C1 segment of cervical spinal cord (tissue), 14 donors: ENCODE results near the gene GALNT7.
A peak's percentile ranks its signal among the peaks of the same experiment; 100 is the strongest.

Source experiments
- DNase-seq, 14 donors: peaks; one replicate each; lab custom pipeline; 2025; lab: John Stamatoyannopoulos, UW

GALNT7 gene

DNA sequence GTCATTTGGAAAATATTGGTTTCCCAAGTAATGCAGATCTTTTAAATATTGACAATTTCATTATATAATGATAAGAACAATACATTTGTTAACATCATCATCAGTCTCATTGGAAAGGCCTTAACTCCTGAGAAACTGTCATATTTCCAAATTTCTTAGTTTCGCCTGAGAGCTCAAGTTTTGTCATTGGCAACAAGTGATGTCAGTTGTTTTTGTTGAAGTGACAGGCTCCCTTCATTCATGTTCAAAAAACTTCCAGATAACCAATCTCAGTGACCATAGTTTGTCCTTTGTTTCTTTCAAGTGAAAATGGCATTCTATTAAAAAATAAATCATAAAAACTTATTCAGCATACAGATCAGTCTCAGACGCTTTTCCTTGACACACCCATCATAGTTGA lies 93.8 kb downstream of the GALNT7 start:
- DNase-seq: no peak

DNA sequence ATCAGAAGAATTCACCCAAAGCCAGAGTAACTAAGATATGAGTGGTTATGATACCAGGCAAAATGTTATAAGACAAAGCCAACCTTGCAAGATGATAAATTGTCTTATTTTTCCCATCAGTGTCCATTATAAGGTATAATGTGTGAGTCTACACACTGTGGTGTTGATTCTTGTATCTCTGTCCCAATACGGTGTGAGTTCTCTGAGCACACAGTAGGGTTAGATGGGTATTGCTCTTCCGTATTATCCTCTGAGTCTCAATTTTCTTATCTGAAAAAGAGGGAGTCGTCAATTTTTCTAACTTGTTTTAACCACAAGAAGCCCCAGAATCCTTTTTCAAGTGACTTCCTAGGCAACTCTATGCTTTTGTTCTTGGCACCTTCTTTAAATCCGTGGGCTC lies 95.6 kb downstream of the GALNT7 start:
- DNase-seq: no peak

DNA sequence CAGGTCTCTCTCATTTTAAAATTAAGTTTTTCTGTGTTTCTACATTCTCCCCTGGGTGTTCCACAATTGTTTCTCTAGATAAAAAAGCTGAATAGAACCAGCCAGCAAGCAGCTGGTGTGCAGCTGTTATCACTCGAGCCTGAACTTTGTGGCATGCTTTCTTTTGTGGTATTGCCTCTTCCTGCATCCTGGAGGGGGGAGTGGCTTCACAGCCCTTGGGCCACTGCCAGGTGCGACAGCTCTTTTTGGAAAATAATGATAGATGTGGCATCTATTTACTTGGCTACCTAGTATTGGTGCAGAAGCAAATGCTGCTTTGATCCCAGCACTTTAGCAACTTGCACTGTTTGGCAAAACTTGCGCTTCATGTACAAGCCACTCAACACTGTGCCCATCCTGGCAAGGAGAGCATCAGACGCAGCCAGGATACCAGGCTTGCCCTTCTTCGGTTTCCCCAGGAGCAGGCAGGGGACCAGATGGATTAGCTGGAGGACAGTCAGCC lies 96.1 kb downstream of the GALNT7 start:
- peak in 5 of 14 donors; percentile 9 to 95 (median 24) for DNase-seq

DNA sequence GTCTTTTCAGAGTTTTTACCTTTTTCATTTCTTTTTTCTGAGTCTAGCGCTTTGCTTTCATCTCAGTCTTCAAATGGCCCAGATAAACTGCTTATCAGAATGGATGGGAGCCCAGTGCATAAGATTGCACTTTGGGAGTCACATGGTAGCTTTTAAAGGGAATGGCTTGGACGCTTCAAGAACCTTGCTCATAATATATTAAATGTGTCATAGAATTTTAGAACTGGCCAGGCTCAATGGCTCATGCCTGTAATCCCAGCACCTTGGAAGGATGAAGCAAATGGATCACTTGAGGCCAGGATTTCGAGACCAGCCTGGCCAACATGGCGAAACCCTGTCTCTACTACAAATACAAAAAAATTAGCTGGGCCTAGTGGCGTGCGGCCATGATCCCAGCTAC lies 97.1 kb downstream of the GALNT7 start:
- DNase-seq: no peak

DNA sequence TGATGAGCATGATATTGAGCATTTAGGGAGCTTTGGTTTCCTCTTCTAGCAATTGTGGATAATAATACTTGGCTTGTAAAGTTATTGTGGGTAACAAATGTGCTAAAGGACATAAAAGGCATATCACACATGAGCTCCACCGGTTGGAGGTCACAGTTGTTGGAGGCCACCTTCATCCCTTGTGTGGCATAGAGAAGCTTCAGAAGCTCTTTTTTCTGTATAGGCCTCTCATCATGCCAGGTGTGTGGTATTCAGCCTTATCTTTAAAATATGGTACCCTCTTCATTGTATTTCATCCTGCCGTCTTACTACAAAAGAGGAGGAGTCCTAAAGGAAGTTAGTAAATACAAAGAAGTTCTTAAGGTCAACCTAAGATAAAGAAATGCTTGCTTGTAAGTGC lies 99.1 kb downstream of the GALNT7 start:
- no peak for DNase-seq

DNA sequence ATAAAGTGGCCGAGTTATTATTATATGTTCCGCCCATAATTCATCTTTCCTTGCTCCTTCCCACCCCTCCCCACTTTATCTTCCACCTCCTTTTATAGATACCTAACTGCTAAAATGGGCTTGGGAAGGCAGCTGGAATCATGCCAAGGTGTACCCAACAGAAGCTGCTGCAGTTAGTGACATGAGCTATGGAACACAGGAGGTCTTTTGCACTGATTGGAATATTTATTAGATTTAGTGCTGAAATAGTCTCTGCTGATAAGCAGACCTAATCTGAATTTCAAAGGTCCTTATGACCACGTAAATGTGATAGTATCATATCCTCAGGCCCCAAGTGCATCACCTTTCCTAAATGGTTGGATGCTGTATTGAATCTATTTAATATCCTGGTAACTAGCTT lies 100.7 kb downstream of the GALNT7 start:
- DNase-seq: no peak

DNA sequence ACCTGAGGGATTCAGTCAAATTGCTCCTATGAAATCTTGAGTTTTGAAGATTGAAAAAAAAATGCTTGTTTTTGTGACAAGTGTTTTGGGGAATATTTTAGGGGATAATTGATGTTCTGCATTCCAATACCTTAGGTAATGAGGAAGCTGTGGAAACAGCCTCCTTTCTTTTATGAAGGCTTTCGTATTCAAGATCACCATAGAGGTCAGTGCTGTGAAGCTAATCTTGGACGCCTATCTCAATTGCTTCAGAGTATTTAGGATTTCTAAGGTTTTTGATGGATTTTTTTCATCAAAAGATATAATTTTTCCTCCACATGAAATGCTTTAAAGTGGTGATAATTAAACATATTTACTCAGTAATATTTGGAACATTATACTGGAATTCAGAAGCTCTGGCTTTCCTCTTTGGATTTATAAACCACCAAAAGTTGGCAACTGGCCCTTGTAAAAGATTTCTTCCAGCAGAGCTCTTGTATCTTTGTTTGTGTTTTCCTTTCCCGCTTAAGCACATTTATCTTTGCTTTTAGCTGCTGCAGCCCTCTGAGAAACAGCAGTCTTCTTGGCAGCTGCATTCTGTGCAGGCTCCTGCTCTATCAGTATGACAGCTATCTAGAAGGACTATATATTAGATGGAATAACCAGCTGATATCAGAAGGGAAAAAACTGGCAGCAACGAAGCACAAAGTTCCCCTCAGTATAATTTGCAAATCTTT lies 101.9 kb downstream of the GALNT7 start:
- DNase-seq: no peak

DNA sequence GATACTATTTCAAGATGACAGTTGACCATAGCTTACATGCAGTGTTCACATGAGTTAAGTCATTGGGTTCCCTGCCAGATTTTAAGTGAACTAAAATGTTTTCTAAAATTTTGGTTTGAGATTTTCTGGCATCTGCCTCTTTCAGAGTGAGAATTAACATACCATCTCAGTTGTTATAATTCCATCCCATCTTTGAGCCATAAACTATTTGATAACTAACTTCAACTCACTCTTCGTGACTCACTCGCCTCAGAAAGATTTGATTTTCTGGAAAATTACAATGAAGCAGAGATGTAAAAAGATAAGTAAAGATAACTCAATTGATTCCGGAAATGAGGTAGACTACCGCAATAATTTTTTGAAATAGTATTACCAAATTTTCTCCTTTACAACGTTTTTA lies 103.7 kb downstream of the GALNT7 start:
- DNase-seq: no peak

DNA sequence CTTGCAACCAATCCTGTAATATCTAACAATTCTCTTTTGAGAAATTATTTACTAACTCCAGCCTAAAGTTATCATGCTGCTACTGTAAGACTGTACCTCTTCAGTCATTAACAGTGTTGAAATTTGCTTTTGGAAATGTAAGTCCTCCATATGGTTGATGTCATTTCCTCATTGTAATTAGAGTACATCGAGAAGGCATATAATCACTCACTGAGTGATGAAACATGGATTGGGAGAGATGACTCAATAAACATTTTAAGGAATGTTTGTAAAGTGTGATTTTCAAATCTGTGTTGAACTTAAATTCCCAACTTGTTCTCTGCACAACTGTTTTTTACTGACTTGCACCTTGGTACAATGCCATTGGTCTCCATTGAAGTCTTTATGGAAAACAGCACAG lies 104.4 kb downstream of the GALNT7 start:
- DNase-seq: no peak

DNA sequence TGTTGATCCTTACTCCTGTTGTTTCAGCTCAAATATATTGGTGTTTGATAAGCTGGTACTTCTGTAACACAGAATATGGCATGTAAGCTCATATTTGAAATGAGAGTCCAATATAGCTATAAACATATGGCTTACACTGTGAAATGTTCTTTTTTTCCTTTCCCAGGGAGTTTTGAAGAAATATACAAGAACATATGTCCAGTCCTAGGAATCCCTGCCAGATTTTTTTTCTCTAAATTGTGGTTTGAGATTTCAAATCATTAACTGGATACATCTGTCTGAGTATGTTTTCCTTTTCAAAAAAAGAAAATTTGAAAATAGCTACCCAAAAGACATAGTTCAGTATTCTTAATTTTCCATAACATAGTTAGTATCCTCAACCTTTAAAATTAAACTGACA lies 105.3 kb downstream of the GALNT7 start:
- no peak for DNase-seq

DNA sequence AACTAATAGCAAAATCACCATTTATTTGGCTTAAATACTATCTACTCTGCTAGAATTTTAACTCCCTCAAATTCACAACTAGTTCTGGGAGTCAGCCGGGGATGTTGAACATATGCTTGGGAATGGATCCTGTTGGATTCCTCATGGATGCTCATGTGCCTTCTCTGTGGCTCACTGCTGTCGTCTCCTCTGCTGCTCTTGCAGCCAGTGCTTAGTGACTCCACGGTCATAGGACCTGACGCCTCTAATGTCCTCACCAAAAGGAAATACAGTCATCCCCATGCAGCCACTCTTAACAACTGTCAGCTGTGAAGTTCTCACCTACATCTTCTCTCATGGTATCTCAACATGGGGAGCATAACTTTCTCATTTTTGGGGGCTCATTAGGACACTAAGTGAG lies 106.1 kb downstream of the GALNT7 start:
- DNase-seq: no peak

DNA sequence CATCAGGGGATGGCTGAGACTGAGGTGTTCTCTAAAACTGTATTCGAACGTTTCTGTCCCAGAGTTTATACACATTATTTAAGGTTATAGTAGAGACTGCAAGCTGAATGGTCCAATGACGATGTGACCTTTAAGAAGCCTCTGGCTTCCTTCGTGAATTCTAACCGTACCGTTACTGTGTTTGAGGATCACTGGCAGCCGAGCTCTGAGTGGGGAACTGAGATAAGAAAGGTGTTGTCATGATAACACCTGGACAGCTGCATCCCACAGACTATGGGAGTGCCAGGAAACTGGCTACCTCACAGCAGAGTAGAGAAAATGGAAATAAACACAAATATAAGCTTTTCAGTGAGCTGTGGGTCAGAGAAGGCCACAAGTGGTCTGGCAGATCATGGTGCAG lies 106.5 kb downstream of the GALNT7 start:
- DNase-seq: no peak

DNA sequence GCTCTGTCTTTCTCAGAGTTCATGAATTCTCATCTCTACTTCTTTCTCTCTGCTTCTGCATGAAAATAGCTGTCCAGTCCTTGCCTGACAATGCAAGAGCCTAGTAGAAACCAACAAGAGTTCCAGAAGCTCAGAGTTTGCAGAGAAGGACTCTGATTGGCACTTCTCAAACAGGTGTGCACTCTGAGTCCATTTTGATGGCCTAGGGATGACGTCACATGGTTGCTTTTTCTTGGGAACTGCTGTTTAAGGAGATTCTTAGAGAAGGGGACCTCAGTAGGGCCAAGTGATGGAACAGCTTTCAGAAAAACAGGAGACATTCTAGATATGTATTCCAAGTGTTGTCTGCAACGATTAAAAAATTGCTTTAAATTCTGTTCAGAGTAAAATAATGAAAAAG lies 108.7 kb downstream of the GALNT7 start:
- no peak for DNase-seq

DNA sequence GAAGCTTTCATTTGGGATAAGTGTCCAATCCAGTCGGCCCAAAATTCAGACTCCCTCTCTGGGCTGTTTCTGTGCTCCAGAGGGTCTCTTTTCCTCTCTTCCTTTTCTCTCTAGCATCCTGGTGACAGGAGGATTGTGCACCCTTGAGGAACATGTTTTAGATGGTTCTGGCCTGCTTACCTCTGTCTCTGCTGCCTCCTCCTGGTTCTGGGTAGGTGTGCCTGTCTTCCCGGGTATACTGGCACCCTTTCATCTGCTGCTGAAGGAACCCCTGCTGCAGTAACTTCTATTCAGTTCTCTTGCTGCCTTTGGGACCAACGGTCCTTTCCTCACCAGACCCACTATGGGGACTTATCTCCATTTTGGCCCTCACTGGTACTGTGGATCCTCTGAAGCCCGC lies 112.4 kb downstream of the GALNT7 start:
- DNase-seq: no peak

DNA sequence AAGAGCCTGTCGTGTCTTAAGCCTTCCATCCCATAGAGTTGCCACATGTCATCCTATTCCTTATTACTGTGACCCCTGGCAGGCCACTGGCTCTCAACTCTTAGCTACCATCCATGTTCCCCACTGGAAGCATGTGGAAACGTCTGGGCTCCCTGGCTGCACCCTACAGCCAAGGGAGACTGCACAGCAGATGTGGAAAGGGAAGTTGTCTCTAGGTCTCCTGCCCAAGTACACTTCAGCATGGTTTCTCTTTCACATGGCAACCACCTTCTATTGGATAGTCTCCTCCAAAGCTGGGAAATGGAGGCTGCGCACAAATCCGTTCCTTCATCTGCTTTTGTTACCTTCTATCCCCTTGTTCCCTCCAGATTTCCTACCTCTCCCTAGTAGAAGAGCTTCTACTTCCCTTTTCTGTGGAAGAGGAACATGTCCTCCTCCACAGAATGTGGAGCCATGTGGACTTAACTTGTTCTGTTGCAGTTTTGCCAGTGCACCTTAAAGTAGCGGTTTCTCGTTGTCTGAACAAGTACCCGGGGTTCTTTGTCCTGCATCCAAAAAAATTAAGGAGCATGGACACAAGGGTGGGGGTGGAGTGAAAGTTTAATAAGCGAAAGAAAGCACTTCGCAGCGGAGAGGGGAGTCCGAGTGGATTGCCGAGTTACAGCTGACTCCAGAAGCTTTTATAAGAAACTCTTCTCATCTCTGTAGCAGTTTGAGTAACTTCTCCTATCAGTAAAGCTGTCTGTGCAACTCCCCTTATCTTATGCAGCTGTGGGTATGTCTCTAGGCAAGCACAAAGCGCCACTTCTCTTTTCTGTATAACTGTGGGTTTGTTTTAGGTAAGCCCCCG lies 113.0 kb downstream of the GALNT7 start:
- DNase-seq: no peak

DNA sequence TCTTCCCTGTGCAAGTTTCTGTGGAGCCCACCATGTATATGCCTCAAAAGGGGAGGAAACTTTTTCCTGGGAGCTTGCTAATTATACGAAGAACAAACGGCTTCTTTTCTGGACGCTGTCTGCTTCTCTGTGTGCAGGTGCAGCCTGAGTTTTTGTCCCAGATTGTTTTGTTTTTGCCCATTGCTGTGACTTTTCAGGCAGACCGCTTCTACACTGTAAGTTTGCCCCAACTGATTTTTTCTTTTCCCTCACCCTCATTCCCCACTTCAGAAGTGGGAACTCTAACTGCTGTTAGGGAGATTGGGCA lies 113.6 kb downstream of the GALNT7 start:
- no peak for DNase-seq

DNA sequence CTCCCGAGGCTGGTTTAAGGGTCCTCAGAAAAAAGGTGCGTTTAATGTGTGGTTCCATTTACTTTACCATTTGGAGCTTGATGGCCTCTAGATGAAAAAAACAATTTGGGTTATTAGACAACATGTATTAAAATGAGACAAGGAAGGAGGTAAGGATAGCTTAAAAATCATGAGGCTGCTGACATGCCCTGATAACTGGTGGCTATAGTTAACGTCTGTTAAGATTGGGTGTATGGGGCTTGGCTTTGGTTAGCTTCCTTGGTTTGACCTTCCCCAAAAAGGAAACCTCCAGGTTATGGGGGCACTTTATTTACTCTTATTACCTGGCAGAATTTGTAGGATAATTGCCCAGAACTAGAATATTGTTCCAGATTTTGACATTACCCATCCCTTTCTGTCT lies 114.0 kb downstream of the GALNT7 start:
- no peak for DNase-seq

DNA sequence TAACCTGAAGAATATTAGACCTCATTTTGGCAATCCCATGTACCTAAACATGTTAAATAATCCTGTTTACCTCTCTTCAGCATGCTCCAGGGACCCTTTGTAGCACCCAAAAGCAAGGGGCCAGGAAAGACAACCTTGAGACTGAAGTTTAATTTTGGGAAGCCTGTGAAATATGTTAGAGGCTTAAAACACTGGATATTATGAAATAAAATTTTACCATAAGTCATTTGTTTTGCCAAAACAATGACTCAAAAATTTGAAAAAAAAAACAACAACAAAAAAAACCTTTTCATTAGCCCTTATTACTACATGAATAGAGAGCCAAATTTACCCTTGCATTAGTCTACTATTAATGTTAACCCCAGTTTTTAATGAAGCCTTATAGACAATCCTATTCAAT lies 115.9 kb downstream of the GALNT7 start:
- DNase-seq: no peak

DNA sequence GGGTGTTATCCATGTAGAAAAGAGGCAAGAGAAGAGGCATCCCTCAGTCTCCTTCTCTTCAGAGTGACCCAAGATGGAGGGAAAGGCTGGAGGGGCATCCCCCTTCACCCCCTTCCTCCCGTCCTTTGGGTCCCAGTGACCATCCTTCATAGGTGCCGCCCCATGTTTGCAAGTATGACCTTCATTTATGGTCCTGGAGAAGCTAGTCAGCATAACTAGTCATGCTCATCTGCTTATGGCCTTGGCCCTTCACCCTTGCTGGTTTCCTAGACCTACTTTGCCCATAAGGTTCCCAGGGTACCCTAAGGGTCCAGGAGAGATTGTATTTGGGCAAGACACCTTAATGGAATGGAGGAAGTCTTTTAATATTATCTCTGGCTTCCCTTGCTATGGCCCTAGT lies 118.9 kb downstream of the GALNT7 start:
- no peak for DNase-seq

DNA sequence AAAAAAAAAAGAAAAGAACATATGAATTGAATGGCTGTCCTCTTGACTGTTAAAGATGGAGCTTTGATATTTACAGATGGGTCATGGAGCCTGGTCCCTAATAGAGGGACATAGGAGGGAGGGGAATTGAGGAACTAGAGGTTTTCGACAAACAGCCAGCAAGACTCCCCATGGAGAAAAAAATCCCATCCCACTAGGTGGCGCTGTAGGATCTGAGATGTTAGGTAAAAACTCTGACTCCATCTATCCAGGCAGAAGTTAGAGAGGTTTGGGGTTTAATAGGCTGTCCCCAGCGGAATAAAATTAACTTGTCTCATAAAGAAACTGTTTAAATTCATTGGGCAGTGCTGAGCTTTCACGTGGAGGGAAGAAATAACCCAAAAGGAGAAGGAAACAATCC lies 119.7 kb downstream of the GALNT7 start:
- DNase-seq: peak in 4 of 14 donors; percentile 7 to 38 (median 22)

DNA sequence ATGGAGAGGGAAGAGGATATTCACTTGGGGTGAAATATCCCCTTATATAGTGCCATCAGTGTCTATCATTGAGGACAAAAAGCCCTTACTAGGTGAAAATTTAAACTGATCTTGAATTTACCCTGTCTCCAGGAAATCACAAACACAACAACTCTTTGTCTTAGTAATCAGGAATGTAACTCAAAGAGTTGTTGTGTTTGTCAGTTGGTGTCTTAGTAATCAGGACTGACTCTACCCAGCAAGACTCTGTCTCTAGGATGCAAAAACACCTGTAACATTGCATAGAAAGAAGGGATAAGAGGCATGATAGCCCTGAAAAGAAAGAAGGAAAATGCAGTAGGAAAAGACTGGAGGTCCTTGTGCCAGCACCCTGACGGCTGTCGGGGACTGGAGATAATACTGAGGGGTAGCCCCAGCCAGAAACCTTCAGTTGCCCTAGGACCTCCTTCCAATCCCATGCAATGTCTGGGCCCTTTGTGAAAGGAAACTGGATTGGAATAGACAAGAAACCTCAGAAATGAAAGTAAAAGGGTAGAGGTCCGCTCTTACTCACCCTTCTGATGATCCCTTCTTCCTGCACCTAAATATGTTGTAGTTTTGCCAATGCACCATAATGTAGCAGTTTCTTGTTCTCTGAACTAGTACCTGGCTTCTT lies 120.2 kb downstream of the GALNT7 start:
- no peak for DNase-seq

DNA sequence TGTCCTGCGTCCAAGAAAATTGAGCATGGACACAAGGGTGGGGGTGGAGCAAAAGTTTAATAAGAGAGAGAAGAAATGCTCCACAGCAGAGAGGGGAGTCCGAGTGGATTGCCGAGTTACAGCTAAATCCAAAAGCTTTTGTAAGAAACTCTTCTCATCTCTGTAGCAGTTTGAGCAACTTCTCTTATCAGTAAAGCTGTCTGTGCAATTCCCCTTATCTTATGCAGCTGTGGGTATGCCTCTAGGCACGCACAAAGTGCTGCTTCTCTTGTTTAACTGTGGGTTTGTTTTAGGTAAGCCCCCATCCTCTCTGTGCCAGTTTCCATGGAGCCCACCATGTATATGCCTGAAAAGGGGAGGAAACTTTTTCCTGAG lies 120.7 kb downstream of the GALNT7 start:
- DNase-seq: no peak

DNA sequence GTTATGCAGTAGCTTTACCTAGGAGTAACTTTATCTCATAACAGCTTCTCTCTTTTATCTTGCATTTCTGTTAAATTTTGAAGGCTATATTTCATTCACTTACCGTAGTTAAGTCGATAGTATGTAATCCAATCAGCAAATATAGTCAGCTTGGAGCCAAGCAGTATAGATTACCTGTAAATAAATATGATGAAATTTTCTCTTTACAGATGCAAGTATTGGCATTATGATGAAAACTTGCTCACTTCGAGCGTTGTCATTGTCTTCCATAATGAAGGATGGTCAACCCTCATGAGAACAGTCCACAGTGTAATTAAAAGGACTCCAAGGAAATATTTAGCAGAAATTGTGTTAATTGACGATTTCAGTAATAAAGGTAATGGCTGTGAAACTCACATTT lies 123.3 kb downstream of the GALNT7 start:
- no peak for DNase-seq
